Stimulated activated CD4-positive, alpha-beta T cell treated with anti-CD3 and anti-CD28 coated beads, Interleukin-1b, Interleukin-23, amount 100 ng/mL, for 4 hours (primary cell): ENCODE data around the gene TTC22.

Source experiments
- DNase-seq, 2 donors: peaks; one replicate each; pipeline ENCODE4 v3.0.0-alpha.2; 2020; ENCODE audit warnings: low read depth in 2 of 2

The TTC22 gene

GRCh38 chr1:54808443-54809207, 7.5 kb upstream of the TTC22 start:
- no peak for DNase-seq

GRCh38 chr1:54807756-54808155, 6.6 kb upstream of the TTC22 start:
- no peak for DNase-seq

GRCh38 chr1:54806931-54807611, 5.9 kb upstream of the TTC22 start:
- DNase-seq = no peak

GRCh38 chr1:54805981-54806381, 4.9 kb upstream of the TTC22 start:
- no peak for DNase-seq

- DNase-seq = no peak
Observed at GRCh38 chr1:54805466-54805865, 4.3 kb upstream of the TTC22 start.

- DNase-seq = no peak
Observed at GRCh38 chr1:54804471-54805132, 3.5 kb upstream of the TTC22 start.

- no peak for DNase-seq
Observed at GRCh38 chr1:54803761-54804470, 2.8 kb upstream of the TTC22 start.

GRCh38 chr1:54800041-54800898, 853 bp downstream of the TTC22 start:
- DNase-seq = no peak

GRCh38 chr1:54798769-54799641, 2.1 kb downstream of the TTC22 start:
- DNase-seq = no peak

GRCh38 chr1:54798206-54798605, 2.9 kb downstream of the TTC22 start:
- no peak for DNase-seq

GRCh38 chr1:54796902-54797301, 4.2 kb downstream of the TTC22 start:
- no peak for DNase-seq

GRCh38 chr1:54795841-54796468, 5.2 kb downstream of the TTC22 start:
- no peak for DNase-seq

GRCh38 chr1:54795356-54795665, 5.8 kb downstream of the TTC22 start:
- no peak for DNase-seq

- no peak for DNase-seq
Observed at GRCh38 chr1:54794451-54795355, 6.4 kb downstream of the TTC22 start.

GRCh38 chr1:54792686-54793282, 8.3 kb downstream of the TTC22 start:
- DNase-seq = no peak

GRCh38 chr1:54791880-54792522, 9.1 kb downstream of the TTC22 start:
- DNase-seq = peak; percentile 18 to 44

- no peak for DNase-seq
Observed at GRCh38 chr1:54788459-54788858, 12.7 kb downstream of the TTC22 start.

GRCh38 chr1:54787604-54788003, 13.5 kb downstream of the TTC22 start:
- no peak for DNase-seq
